Measurements from ENCODE around the gene LCN6.

The LCN6 gene

GRCh38 chr9:136775191-136775590 is 26.9 kb upstream of the LCN6 start:
- Histone ChIP-seq H3F3A (ENCODE audit: control insufficient read depth, insufficient read depth) (no peaks in the 10 kb centered on the region), H3K27ac (ENCODE audit: low read depth, low read length) (no peak overlapping the region), H3K27me3 (ENCODE audit: control insufficient read depth, low read length) (peaks cover 16% of the 10 kb centered on the region), H4K20me1 (ENCODE audit: control insufficient read depth, insufficient read depth, low read depth, low read length) (no peaks in the 10 kb centered on the region), H3K4me1 (ENCODE audit: control insufficient read depth, low read length) (peaks cover 9% of the 10 kb centered on the region), H3K79me2 (ENCODE audit: control insufficient read depth, low read length) (no peaks in the 10 kb centered on the region), H3K4me2 (ENCODE audit: low read length) (no peak overlapping the region), H3K9me2 (replicated peaks; ENCODE audit: control insufficient read depth, low read length) (no peaks in the 10 kb centered on the region), H3K36me3 (ENCODE audit: control insufficient read depth, low read length) (peaks cover 2% of the 10 kb centered on the region; the same call in 1 of the 2 replicates), H3K4me3 (ENCODE audit: low read length) (no peak overlapping the region), H3K9me3 (ENCODE audit: control insufficient read depth, insufficient read depth, low read length) (peaks cover 14% of the 10 kb centered on the region; the same call in 1 of the 2 replicates)
- TF ChIP-seq CTCF (IDR thresholded peaks at IDR 0.05; ENCODE audit: low read depth, low read length, poor library complexity, severe bottlenecking) (no peak), EZH2phosphoT487 (IDR thresholded peaks at IDR 0.05; ENCODE audit: borderline replicate concordance, low read length) (no peak)

- Histone ChIP-seq H3F3A (ENCODE audit: control insufficient read depth, insufficient read depth) (no peaks in the 10 kb centered on the region), H3K27me3 (ENCODE audit: control insufficient read depth, low read length) (peaks cover 13% of the 10 kb centered on the region), H3K4me2 (ENCODE audit: low read length) (no peak overlapping the region), H3K9me3 (ENCODE audit: control insufficient read depth, insufficient read depth, low read length) (peaks cover 14% of the 10 kb centered on the region; the same call in 1 of the 2 replicates), H3K79me2 (ENCODE audit: control insufficient read depth, low read length) (no peaks in the 10 kb centered on the region), H3K36me3 (ENCODE audit: control insufficient read depth, low read length) (peaks cover 2% of the 10 kb centered on the region; the same call in 1 of the 2 replicates), H3K9me2 (replicated peaks; ENCODE audit: control insufficient read depth, low read length) (no peaks in the 10 kb centered on the region), H4K20me1 (ENCODE audit: control insufficient read depth, insufficient read depth, low read depth, low read length) (no peaks in the 10 kb centered on the region), H3K4me1 (ENCODE audit: control insufficient read depth, low read length) (peaks cover 13% of the 10 kb centered on the region), H3K27ac (ENCODE audit: low read depth, low read length) (no peak overlapping the region), H3K4me3 (ENCODE audit: low read length) (no peak overlapping the region)
- TF ChIP-seq EZH2phosphoT487 (IDR thresholded peaks at IDR 0.05; ENCODE audit: borderline replicate concordance, low read length) (no peak), CTCF (IDR thresholded peaks at IDR 0.05; ENCODE audit: low read depth, low read length, poor library complexity, severe bottlenecking) (no peak)
Observed at GRCh38 chr9:136774416-136775045, 26.2 kb upstream of the LCN6 start.

GRCh38 chr9:136773386-136774044 is 25.2 kb upstream of the LCN6 start:
- TF ChIP-seq EZH2phosphoT487 (IDR thresholded peaks at IDR 0.05; ENCODE audit: borderline replicate concordance, low read length) (no peak), CTCF (IDR thresholded peaks at IDR 0.05; ENCODE audit: low read depth, low read length, poor library complexity, severe bottlenecking) (no peak)
- no peaks in the 10 kb centered on the region for H4K20me1 ChIP-seq (ENCODE audit: control insufficient read depth, insufficient read depth, low read depth, low read length)
- no peaks in the 10 kb centered on the region for H3K79me2 ChIP-seq (ENCODE audit: control insufficient read depth, low read length)
- peaks cover 13% of the 10 kb centered on the region for H3K27me3 ChIP-seq (ENCODE audit: control insufficient read depth, low read length)
- peak overlapping the region; percentile 45 for H3K4me2 ChIP-seq (ENCODE audit: low read length)
- no peaks in the 10 kb centered on the region for H3F3A ChIP-seq (ENCODE audit: control insufficient read depth, insufficient read depth)
- H3K36me3 ChIP-seq (ENCODE audit: control insufficient read depth, low read length) = peaks cover 2% of the 10 kb centered on the region; the same call in 1 of the 2 replicates
- no peak overlapping the region for H3K27ac ChIP-seq (ENCODE audit: low read depth, low read length)
- H3K4me3 ChIP-seq (ENCODE audit: low read length) = peak overlapping the region; percentile 36; the same call in 1 of the 2 replicates
- H3K9me3 ChIP-seq (ENCODE audit: control insufficient read depth, insufficient read depth, low read length) = peaks cover 14% of the 10 kb centered on the region; the same call in 1 of the 2 replicates
- H3K9me2 ChIP-seq (replicated peaks; ENCODE audit: control insufficient read depth, low read length) = no peaks in the 10 kb centered on the region
- H3K4me1 ChIP-seq (ENCODE audit: control insufficient read depth, low read length) = peaks cover 17% of the 10 kb centered on the region
